AG08396 (cell line): ENCODE data around the gene SEC62.

Source experiments
- DNase-seq: peaks from one replicate; pipeline ENCODE4 v3.0.0; 2012; ENCODE audit warnings: low spot score, mixed read lengths

The SEC62 gene

DNA sequence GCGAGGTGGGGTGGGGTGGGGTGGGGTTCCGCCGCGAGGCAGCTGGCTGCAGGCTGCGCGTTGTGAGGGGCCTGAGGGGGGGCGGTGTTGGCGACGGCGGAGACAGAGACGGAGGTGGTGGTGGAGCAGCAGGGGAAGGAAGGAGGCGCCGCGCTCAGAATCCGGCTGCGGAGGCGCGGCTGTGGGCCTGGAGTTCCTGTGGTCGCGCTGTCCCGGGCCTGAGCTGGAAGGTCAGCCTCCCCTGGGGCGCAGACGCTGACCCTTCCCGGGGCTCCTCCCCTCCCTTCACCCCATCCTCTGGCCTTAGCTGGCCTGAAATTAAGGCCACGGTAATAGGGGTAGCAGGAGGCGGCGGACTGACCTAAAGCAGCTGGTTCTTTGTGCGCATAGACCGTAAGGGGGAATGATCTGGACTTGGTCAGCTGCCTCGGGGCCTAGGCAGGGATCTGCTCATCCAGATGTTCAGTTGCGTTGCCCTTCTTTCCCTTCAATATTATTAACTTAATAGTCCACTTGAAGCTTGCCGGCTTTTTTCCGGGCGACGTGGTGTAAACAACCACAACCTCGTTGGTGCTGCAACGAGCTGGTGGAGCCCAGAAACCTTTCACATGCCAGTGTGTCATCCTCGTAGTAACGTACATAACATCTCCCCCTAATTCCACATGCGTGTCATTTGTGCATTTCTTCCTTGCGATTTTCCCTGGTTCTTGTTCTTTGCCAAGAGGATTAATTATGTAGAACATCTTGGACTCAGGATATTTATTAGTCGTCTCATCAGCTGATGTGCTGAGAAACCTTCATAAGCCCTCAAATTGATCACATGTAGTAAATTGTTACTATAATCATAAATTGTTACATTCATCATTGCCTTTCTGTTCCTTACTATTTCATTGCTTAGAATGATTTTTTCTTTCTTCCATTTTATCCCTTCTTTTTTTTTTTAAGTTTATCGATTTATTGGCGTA, 626 bp downstream of the SEC62 start:
- DNase-seq: peak; percentile 62

GRCh38 chr3:169968224-169968885, 1.7 kb downstream of the SEC62 start:
- DNase-seq: no peak

DNA sequence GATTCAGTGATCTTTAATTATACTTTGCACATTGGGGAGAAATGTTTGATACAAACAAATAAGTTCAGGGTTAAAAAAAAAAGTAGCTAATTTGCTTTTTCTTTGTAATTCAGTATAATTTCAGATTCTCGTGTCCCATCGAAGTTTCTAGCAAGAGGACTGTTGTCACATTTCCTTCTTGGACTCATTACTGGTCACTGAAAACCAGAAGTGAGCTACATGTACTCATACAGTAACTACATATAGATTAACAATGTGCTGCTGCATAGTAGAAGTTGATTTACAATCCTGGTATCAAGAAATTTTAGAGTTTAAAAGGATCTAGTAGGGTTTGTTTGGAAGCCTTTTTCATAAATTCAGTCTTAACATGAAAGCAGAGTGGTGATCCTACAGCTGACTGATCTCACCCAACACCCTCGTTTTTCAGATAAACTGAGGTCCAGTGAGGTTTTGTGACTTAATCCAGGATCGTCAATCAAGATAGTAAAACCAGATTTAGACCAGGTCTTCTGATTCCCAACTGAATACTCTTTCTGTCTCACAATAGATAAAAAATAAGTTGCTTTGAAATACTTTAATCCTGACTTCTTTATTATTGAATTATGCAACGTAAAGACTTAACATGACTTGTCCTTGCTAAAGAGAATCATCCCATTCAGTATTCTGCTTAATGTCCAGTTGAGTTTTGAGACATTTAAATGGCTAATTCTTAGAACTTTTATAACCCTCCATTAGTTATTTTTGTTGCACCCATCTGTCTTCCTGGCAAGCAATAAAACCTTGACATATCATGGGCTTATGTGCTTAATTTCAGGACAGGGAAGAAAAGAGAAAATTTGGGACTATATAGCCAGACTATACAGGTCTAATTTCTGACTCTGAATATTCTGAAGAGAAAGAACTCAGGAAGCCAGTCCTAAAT, 2.8 kb downstream of the SEC62 start:
- DNase-seq: no peak

DNA sequence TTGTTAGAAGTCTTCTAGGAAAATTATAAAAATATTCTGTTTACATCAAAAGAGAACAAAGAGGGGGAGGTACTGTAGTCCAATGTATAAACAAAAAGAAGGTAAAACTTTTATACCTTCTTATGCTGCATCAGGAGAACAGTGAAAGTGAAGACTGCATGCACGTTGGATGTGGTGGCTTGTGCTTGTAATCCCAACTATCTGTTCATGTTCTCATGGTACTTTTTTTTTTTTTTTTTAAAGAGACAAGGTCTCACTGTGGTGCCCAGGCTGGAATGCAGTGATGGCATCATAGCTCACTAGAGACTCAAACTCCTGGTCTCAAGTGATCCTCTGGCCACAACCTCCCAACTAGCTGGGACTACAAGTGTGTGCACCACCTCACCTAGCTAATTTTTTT, 4.2 kb downstream of the SEC62 start:
- no peak for DNase-seq

DNA sequence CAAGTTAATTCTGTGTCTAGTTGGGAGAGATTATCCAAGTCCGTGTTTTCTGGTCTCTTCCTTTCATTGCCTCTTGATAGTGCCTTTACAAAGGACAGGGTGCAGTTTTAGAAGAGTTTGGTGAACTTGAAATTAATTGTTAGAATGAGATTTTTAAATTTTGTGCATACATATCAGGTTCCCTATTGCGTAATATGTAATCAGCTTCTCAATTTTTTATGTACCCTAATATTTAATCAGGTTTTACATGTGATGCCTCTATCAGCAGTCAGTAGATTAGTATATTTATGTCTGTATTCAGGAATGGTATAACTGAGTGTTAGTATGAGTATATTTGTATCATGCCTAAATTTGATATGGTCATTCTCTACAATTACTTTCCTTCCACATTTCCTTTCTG, 4.9 kb downstream of the SEC62 start:
- DNase-seq: no peak

DNA sequence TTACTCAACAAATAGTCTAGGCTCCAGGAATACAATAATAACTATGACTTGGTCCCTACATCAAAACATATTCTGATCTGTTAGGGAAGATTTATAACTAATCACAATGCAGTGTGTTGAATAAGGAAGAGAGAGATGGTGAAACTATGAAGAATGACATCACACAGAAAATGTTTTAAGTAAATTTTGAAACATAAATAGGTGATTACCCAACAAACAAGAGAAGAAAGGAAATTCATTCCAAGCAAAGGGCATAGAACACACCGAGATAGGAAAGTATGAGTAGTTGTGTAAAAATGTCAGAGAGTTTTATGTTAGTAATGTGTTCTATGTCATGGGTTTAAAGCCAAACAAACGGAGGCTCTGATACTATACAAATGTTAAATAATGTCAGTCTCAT, 13.4 kb downstream of the SEC62 start:
- DNase-seq: peak; percentile 24

DNA sequence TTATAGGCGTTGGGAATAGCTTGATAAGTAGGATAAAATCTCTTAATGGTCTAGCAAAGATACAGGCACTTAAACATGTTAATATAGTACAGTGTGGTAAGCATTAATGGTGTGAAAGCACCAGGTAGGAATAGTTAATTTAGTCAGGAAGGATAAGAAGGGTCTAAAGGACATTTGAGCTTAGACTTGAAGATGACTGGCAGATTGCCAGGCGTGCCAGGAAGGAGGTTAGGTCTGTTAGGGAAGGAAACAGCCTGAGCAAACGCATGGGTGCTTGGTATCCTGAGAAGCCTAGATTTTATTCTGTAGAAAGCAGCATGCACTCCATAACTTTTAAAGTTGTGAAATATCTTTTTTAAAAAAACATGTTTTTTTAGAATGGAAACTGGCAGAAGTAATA, 17.7 kb downstream of the SEC62 start:
- DNase-seq: no peak

- DNase-seq: no peak
Observed at GRCh38 chr3:169990431-169990830, 23.8 kb downstream of the SEC62 start.

GRCh38 chr3:169992156-169992555, 25.5 kb downstream of the SEC62 start:
- DNase-seq: no peak

GRCh38 chr3:169992781-169993180, 26.2 kb downstream of the SEC62 start:
- DNase-seq: no peak

- no peak for DNase-seq
Observed at GRCh38 chr3:169993761-169994160, 27.2 kb downstream of the SEC62 start.

DNA sequence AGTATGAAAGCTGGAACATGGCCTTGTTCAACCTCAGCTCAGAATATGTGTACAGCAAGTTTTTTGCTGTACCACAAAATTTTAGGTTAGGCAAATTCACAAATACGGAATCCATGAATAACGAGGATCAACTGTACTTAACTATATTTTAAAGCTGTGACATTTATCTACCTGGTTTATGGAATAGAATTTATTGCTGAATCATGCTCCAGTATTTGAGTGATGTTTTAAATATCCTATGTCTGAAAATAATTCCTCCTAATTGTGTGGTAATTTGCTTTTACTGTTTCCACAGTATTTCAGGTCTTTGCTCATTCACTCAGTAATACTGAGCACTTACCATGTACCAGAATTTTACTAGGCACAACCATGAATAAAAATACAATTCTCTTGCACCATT, 29.5 kb downstream of the SEC62 start:
- no peak for DNase-seq

DNA sequence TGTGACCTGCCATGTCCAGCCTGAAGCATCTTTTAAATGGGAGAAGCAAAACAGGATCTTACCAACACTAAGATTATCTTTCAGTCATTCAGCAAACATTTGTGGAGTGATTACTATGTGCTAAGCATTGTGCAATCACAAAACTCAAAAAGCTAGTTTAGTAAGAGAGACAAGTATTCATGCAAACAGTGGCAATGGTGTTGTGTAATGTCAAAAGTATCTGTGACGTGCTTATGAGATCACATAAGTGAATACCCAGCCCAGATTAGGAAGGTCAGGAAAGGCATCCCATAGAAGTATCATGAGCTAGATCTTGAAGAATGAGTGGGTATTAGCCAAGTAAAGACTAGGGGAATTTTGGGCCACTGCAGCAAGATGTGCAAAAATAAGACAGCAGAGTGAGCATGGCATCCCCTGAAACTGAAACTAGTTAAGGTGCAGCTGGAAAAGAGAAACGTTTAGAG, 32.1 kb downstream of the SEC62 start:
- DNase-seq: peak; percentile 61

GRCh38 chr3:169999433-169999832, 32.8 kb downstream of the SEC62 start:
- DNase-seq: no peak

DNA sequence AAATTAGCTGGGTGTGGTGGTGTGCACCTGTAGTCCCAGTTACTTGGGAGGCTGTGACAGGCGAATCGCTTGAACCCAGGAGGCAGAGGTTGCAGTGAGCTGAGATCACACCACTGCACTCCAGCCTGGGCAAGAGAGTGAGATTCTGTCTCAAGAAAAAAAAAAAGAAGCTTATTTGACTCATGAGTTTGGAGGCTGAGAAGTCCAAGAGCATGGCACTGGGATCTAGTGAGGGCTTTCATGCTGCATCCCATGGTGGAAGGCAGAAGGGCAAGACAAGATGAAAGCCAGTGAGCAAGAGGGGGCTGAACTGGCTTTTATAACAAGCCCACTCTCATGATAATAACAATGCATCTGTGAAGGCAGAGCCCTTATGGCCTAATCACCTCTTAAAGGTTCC, 33.4 kb downstream of the SEC62 start:
- DNase-seq: no peak

GRCh38 chr3:170002231-170002630, 35.6 kb downstream of the SEC62 start:
- no peak for DNase-seq

DNA sequence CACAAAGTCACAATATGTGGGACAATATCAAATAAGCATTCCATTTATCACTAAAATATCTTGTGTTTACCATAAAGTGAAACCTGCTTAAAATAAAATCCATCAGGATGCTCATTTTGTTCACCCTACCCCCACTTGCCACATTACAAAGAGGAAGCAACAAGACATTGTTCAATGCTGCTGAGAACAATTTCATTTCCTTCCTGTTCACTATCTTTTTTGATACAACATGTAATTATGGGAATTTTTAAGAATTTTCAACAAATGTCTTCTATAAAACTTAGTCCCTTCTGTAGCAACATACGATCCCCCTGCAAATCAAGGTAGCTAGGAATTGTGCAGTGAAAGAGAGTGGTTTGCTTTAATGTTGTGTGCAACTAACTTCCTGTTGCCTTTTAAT, 36.3 kb downstream of the SEC62 start:
- DNase-seq: no peak

GRCh38 chr3:170003881-170004356, 37.3 kb downstream of the SEC62 start:
- DNase-seq: no peak

- DNase-seq: peak; percentile 30
Observed at GRCh38 chr3:170007031-170007663, 40.5 kb downstream of the SEC62 start.

DNA sequence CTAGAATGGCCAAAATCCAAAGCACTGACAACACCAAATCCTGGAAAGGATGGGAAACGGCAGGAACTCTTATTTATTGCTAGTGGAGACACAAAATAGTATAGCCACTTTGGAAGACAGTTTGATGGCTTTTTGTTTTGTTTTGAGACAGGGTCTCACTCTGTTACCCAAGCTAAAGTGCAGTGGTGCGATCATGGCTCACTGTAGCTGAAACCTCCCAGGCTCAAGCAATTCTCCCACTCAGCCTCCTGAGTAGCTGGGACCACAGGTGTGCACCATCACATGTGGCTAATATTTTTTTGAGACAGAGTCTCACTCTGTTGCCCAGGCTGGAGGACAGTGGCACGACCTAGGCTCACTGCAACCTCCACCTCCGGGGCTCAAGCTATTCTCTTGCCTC, 43.9 kb downstream of the SEC62 start:
- no peak for DNase-seq

DNA sequence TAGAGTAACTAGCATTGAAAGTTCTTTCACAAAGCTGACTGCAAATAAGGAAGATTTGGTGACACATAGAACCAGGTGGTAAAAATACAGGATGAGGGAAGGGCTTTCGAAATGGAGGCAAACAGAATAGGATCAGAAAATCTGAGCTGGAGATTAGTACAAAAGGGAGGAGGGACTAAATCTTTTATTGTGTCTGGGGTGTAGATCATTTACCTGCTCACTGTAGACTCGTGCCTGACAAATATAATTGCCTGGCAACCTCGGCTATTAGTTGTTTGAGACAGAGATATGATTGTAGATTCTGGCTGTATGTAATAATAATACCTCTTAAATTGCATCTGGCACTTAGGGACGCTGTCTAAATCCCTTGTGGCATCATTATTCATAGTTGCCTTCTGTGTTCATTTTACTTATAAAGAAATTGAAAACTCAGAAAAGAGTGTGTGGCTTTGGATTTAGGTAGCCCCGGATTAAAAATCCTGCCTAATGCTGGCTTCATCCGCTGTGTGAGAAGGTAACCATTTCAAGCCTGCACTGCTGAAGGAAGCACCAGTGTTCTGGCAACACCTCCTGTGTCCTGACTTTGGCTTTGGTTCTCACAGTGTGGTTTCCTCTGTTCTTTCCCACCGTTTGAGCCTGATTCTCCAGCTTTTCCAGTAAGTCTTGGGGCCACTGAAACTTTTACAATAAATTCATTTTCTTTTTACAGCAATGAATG, 46.2 kb downstream of the SEC62 start:
- no peak for DNase-seq
